GM18502 (cell line): ENCODE measurements around the gene GSX1.
"Not testable (repeated sequence)": the region's sequence is repeated elsewhere in the genome, so short reads cannot be mapped to it uniquely, and the experiment has no call there.

Source experiments
- ATAC-seq: cut with Tn5 transposase; IDR thresholded peaks from one replicate; pipeline ENCODE4 v1.9.1; 2021; ENCODE audit warnings: mild to moderate bottlenecking; ENCODE audit not compliant: unreplicated experiment, poor library complexity

Gene GSX1

GRCh38 chr13:27793507-27794367 is 1.5 kb downstream of the GSX1 start:
- no peak for ATAC-seq

- no peak for ATAC-seq
These were observed 2.0 kb downstream of the GSX1 start for GRCh38 chr13:27794368-27794691.

- no peak for ATAC-seq
These were observed 2.8 kb downstream of the GSX1 start for GRCh38 chr13:27794921-27795717.

- no peak for ATAC-seq
These were observed 3.4 kb downstream of the GSX1 start for GRCh38 chr13:27795718-27796019.

- no peak for ATAC-seq
These were observed 4.4 kb downstream of the GSX1 start for GRCh38 chr13:27796544-27797227.

DNA sequence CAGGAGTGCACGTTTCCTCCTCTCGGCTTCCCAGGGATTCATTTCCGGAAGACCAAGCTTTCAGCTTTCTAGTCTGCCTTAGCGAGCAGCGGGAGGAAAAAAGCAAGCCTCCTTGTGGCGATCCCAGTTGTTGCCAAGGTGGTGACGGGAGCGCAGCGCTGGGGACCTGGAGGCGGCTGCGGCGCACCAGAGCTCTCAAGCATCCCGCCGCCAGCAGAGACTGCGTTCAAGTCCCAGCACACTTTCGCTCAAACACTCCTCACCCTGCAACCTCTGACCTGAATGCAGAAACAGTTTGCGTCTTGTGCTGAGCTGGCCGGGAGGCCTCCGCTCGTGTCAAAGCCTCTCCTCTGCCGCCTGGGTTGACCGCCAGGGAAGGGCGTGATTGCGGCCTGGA is 4.9 kb downstream of the GSX1 start:
- no peak for ATAC-seq

DNA sequence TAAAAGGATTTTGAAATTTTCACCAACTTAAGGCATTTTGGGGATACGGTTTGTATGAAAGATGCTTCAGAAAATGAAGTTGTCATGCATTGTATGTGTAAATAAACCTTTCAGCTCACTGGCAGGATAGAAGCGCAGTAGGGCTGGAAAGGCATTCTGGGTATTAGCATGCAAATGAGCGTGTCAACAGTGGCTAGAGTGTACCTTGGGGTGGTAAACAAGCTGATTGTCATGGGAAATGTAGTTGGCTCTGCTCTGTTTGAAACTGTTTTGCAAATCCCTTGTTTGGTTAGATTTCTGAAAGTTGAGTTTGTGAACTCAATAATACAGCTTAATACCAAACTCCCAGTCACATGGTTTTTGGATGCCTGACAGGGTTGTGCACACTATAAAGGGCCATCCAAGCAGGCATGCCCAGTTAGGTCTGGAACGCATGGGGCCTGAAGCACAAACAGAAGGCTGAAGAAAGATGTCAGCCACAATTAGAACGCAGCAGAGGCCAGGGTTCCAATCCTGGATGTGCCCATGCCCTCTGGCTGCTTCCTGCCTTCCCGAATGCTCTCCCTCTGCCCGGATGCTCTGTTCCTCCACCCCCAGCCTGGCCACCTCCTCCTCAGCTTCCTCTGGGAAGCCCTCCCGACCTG is 14.6 kb downstream of the GSX1 start:
- no peak for ATAC-seq

- no peak for ATAC-seq
These were observed 16.7 kb downstream of the GSX1 start for GRCh38 chr13:27808851-27809550.

- no peak for ATAC-seq
These were observed 17.7 kb downstream of the GSX1 start for GRCh38 chr13:27810009-27810408.

DNA sequence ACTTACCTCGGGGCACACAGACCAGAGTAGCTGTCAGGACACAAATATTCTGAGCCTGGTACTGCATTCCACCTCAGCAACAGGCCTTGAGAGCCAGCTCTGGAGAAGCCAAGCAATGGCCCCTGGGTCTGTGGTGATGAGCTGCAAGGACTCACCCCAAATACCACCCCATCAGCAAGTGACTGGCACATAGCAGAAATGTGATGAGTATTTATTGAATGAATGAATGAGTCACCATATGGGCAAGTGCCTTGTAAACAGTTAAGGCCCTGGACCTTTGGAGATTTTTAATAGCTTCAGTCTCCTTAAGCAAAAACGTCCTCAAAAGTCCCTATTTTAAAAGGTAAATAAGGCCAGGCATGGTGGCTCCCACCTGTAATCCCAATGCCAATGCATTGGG is 18.2 kb downstream of the GSX1 start:
- ATAC-seq = no peak

GRCh38 chr13:27813826-27814225 is 21.5 kb downstream of the GSX1 start:
- ATAC-seq = no peak

- not testable (repeated sequence) for ATAC-seq
These were observed 25.5 kb downstream of the GSX1 start for GRCh38 chr13:27817832-27818231.

- no peak for ATAC-seq
These were observed 28.5 kb downstream of the GSX1 start for GRCh38 chr13:27820524-27821482.

DNA sequence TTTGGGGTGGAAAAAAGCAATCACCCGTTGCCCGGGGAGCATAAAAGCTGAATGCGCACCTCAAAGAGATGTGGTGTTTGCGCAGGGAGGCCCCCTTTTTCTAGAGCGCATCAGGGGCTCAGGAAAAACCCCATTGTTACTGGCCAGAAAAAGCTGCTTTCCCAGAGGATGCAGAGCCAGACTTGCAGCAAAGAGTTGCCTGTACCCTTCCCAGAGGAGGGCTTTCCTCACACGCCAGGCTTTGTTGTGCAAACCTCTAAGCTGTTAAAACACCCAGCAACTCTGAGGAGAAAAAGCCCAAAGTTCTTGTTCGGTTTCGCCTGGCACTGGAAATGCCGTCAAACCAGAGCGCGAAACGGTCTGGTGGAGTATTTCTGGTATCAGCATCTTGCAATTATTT is 29.3 kb downstream of the GSX1 start:
- no peak for ATAC-seq

GRCh38 chr13:27822258-27822872 is 30.1 kb downstream of the GSX1 start:
- no peak for ATAC-seq

DNA sequence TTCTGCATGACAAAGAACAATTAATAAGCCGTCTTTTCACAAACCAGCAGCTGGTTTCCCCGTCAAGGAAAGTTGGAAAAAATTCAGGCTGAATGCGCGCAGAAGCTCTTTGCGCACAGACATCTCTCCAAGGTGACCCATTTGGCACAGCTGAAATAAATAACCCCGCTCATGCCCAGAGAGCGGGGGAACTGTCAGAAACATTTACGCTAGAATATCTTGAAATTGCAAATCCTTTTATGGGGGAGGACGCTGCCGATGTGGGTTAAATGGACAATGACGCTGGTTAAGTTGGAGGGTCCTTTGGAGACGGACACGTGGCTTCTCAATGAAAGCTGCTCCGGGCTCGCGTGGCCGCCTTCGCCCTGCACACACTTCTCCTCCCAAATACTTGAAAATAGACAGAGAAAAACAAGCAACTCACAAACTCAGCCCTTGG is 30.6 kb downstream of the GSX1 start:
- no peak for ATAC-seq

DNA sequence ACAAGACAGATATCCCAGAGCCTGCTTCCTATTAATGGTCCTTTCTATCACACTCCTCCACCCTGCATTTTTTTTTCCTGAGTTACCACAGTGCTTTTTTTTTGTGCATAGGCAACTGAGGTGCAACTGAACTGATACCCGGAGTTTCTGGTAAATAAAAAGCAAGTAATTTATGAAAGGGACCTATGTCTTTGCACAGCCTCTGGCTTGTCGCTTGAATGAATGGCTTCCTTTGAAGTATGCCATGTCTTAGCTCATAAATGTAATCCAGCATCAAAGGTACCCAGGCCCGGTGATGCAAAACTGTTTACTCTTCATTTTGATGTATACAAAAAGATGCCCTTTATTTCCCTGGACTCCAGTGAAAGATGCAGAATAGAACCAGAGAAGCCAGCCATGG is 31.8 kb downstream of the GSX1 start:
- no peak for ATAC-seq

GRCh38 chr13:27825072-27825471 is 32.8 kb downstream of the GSX1 start:
- ATAC-seq = no peak
